Neural crest cell (in vitro differentiated cells): ENCODE measurements around the gene ZBTB8A. TPM values are rescaled to one million over a fixed set of nuclear protein-coding genes. Genes with fewer than 3 reads are reported as not detected.

Experiments used
- DNase-seq: peaks from one replicate; pipeline ENCODE4 v3.0.0; 2021; ENCODE audit warnings: low read depth, mixed read lengths, low spot score
- H3K27ac Mint-ChIP-seq: one replicate; pipeline ENCODE4 v1.8.0; 2021; ENCODE audit warnings: mild to moderate bottlenecking, mixed read lengths; ENCODE audit not compliant: unreplicated experiment
- H3K27me3 Mint-ChIP-seq: 2 replicates; pipeline ENCODE4 v1.8.0; 2021; ENCODE audit warnings: low read depth, mild to moderate bottlenecking, mixed read lengths
- H3K36me3 Mint-ChIP-seq: 2 replicates; pipeline ENCODE4 v1.8.0; 2021; ENCODE audit warnings: low read depth, mild to moderate bottlenecking, mixed read lengths
- H3K4me1 Mint-ChIP-seq: 2 replicates; pipeline ENCODE4 v1.8.0; 2021; ENCODE audit warnings: mixed read lengths
- H3K4me3 Mint-ChIP-seq: one replicate; pipeline ENCODE4 v1.8.0; 2021; ENCODE audit warnings: mild to moderate bottlenecking, mixed read lengths
- H3K9me3 Mint-ChIP-seq: 2 replicates; pipeline ENCODE4 v1.8.0; 2021; ENCODE audit warnings: mixed read lengths
- total RNA-seq: library from RNA; stranded (reverse); gene quantifications from 2 replicates; pipeline ENCODE4 v1.2.1, GENCODE V29; 2021
- TF ChIP-seq, protein P1 (sequence below): fragments of 200-600 bp; sonication (generic); conservative IDR thresholded peaks from 2 replicates; pipeline ENCODE4 v1.5.0; 2021; ENCODE audit warnings: antibody characterized with exemption, mild to moderate bottlenecking

Gene ZBTB8A
- total RNA-seq, 1 donor from 2014 or later = 10.1 TPM

DNA sequence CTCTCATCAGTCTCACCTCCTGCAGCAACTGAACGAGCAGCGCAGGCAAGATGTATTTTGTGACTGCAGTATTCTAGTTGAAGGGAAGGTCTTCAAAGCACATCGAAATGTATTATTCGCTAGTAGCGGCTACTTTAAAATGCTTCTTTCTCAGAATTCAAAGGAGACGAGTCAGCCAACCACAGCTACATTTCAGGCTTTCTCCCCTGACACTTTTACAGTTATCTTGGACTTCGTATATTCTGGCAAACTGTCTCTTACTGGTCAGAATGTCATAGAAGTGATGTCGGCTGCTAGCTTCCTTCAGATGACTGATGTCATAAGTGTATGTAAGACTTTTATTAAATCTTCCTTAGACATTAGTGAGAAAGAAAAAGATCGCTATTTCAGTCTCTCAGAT is 53.7 kb downstream of the ZBTB8A start:
- no peak for DNase-seq
- H3K27me3 Mint-ChIP-seq = no peaks in the 10 kb centered on the region
- H3K36me3 Mint-ChIP-seq = peaks cover 14% of the 10 kb centered on the region
- no peaks in the 10 kb centered on the region for H3K4me1 Mint-ChIP-seq
- H3K27ac Mint-ChIP-seq = no peak overlapping the region
- H3K4me3 Mint-ChIP-seq = no peak overlapping the region
- TF ChIP-seq, protein P1, sequence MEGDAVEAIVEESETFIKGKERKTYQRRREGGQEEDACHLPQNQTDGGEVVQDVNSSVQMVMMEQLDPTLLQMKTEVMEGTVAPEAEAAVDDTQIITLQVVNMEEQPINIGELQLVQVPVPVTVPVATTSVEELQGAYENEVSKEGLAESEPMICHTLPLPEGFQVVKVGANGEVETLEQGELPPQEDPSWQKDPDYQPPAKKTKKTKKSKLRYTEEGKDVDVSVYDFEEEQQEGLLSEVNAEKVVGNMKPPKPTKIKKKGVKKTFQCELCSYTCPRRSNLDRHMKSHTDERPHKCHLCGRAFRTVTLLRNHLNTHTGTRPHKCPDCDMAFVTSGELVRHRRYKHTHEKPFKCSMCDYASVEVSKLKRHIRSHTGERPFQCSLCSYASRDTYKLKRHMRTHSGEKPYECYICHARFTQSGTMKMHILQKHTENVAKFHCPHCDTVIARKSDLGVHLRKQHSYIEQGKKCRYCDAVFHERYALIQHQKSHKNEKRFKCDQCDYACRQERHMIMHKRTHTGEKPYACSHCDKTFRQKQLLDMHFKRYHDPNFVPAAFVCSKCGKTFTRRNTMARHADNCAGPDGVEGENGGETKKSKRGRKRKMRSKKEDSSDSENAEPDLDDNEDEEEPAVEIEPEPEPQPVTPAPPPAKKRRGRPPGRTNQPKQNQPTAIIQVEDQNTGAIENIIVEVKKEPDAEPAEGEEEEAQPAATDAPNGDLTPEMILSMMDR = no peak
- no peaks in the 10 kb centered on the region for H3K9me3 Mint-ChIP-seq

DNA sequence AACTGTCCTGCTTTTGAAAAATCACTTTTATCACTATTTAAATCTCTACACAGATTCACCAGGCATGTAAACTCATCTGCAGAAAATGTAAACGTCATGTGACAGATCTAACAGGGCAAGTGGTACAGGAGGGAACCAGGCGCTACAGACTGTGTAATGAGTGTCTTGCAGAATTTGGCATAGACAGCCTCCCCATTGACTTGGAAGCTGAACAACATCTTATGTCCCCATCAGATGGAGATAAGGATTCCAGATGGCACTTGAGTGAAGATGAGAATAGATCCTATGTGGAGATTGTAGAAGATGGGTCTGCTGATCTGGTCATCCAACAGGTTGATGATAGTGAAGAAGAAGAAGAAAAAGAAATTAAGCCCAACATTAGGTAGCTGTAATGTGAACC is 60.8 kb downstream of the ZBTB8A start:
- no peaks in the 10 kb centered on the region for H3K27me3 Mint-ChIP-seq
- peaks cover 2% of the 10 kb centered on the region for H3K36me3 Mint-ChIP-seq
- H3K27ac Mint-ChIP-seq = no peak overlapping the region
- TF ChIP-seq, protein P1 = no peak
- DNase-seq = no peak
- no peak overlapping the region for H3K4me3 Mint-ChIP-seq
- no peaks in the 10 kb centered on the region for H3K4me1 Mint-ChIP-seq
- H3K9me3 Mint-ChIP-seq = no peaks in the 10 kb centered on the region

GRCh38 chr1:32605711-32606424 is 66.6 kb downstream of the ZBTB8A start:
- Mint-ChIP-seq H3K27ac (no peak overlapping the region), H3K27me3 (no peaks in the 10 kb centered on the region)
- no peak for DNase-seq

GRCh38 chr1:32606565-32607371 is 67.5 kb downstream of the ZBTB8A start:
- no peaks in the 10 kb centered on the region for H3K9me3 Mint-ChIP-seq
- H3K36me3 Mint-ChIP-seq = no peaks in the 10 kb centered on the region
- no peak overlapping the region for H3K4me3 Mint-ChIP-seq
- H3K4me1 Mint-ChIP-seq = no peaks in the 10 kb centered on the region
- no peaks in the 10 kb centered on the region for H3K27me3 Mint-ChIP-seq
- TF ChIP-seq, protein P1 = no peak
- no peak overlapping the region for H3K27ac Mint-ChIP-seq
- DNase-seq = no peak

More at GRCh38 chr1:32605711-32606424, 66.6 kb downstream of the ZBTB8A start:
- H3K4me3 Mint-ChIP-seq = no peak overlapping the region
- H3K9me3 Mint-ChIP-seq = no peaks in the 10 kb centered on the region
- TF ChIP-seq, protein P1 = no peak
- H3K36me3 Mint-ChIP-seq = no peaks in the 10 kb centered on the region
- H3K4me1 Mint-ChIP-seq = no peaks in the 10 kb centered on the region

DNA sequence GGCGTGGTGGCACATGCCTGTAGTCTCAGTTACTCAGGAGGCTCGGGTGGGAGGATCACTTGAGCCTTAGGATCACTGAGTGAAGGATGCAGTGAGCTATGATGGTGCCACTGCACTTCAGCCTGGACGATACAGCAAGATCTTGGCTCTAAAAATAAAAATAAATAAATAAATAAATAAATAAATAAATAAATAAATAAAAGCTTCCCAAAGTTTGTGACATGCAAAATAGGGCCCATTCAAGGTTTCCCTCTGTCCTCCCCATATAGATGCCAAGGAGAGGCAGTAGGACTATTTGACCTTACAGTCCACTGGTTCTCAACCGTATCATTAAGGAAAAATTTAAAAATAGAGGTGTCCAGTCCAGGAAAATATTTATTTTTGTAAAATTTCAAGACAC is 70.0 kb downstream of the ZBTB8A start:
- H3K4me3 Mint-ChIP-seq = no peak overlapping the region
- no peaks in the 10 kb centered on the region for H3K9me3 Mint-ChIP-seq
- H3K4me1 Mint-ChIP-seq = peaks cover 9% of the 10 kb centered on the region
- no peak for DNase-seq
- TF ChIP-seq, protein P1 = no peak
- no peaks in the 10 kb centered on the region for H3K27me3 Mint-ChIP-seq
- no peak overlapping the region for H3K27ac Mint-ChIP-seq
- no peaks in the 10 kb centered on the region for H3K36me3 Mint-ChIP-seq
